Calu3 (cell line): ENCODE results near the gene IGLL1. TPM values are rescaled to one million over a fixed set of nuclear protein-coding genes. Genes with fewer than 3 reads are reported as not detected.

Source experiments
- BruUV-seq: library from RNA; stranded (reverse); fragments of 400-500 nt; replicated peaks from 2 replicates; lab custom pipeline; 2021; lab: Mats Ljungman, UMichigan
- CTCF ChIA-PET: fragments of 300-600 bp; sonication (Branson Sonifier 250); formaldehyde crosslinking; loops from one replicate; lab custom pipeline; 2022; ENCODE audit warnings: antibody characterized with exemption; lab: Charles Lee
- DNase-seq: peaks from one replicate; pipeline ENCODE4 v3.0.0; 2022
- H3K27ac Mint-ChIP-seq: one replicate; pipeline ENCODE4 v1.8.0; 2022; ENCODE audit warnings: mixed read lengths; ENCODE audit not compliant: unreplicated experiment
- H3K27me3 Mint-ChIP-seq: one replicate; pipeline ENCODE4 v1.8.0; 2022; ENCODE audit warnings: mixed read lengths; ENCODE audit not compliant: unreplicated experiment
- H3K36me3 Mint-ChIP-seq: one replicate; pipeline ENCODE4 v1.8.0; 2022; ENCODE audit warnings: mild to moderate bottlenecking, moderate library complexity, mixed read lengths; ENCODE audit not compliant: insufficient read depth, unreplicated experiment
- H3K4me1 Mint-ChIP-seq: one replicate; pipeline ENCODE4 v1.8.0; 2022; ENCODE audit warnings: mild to moderate bottlenecking, low read depth, mixed read lengths; ENCODE audit not compliant: unreplicated experiment
- H3K4me3 Mint-ChIP-seq: one replicate; pipeline ENCODE4 v1.8.0; 2022; ENCODE audit warnings: mild to moderate bottlenecking, low read depth, moderate library complexity, mixed read lengths; ENCODE audit not compliant: unreplicated experiment
- H3K9me3 Mint-ChIP-seq: one replicate; pipeline ENCODE4 v1.8.0; 2022; ENCODE audit warnings: low read depth, mixed read lengths; ENCODE audit not compliant: unreplicated experiment
- intact Hi-C: fragments of 100-400 bp; cut with micrococcal nuclease; formaldehyde crosslinking; loops from one replicate; pipeline ENCODE4 v1.10.0; 2022; ENCODE audit not compliant: unreplicated experiment
- total RNA-seq: library from RNA; stranded (reverse); gene quantifications from 2 replicates; pipeline ENCODE4 v1.2.3, GENCODE V29; 2022
- TF ChIP-seq, protein P1 (sequence below): fragments of 200-600 bp; IDR thresholded peaks from one replicate; pipeline ENCODE4 v1.8.0; 2022; ENCODE audit warnings: antibody characterized with exemption; ENCODE audit not compliant: unreplicated experiment

IGLL1 gene
- total RNA-seq, 1 experiment from 2014 or later, result not detected

GRCh38 chr22:23557036-23557435 is 23.1 kb downstream of the IGLL1 start:
- CTCF ChIA-PET, result interaction anchor here (0.6 kb wide), 1 partner anchor 214 kb away, joined by 4 read pairs; no protein-coding TSS in a partner anchor
- intact Hi-C loops, result no loop called here

DNA sequence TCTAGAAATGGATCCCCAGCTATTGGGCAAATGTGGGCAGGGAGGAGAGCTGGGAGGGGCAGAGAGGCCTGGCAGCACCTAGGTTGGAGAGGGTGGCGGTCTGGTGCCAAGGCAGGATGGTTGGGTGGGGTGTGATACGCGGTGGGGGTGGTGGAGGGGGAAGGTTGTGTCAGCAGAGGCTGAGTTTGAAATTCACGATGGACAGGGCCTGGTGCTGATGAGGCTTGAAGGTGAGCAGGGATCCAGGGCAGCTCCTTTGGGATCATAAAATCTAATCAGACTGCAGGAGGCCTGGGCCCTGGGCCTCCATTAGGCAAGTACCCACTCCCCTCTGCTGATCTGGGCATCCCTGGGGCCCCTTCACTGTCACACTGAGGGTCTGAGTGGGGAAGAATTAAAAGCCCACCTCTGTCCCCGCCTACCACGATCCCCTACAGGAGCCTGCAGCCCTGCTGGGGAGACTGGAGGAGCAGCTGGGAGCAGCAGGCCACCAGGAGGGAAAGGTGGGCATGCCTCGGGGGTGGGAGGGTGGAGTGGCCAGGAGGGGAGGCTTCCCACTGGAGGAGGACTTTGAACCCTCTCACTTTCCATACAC is 24.0 kb downstream of the IGLL1 start:
- H3K4me1 Mint-ChIP-seq, result no peaks in the 10 kb centered on the region
- TF ChIP-seq, protein P1, sequence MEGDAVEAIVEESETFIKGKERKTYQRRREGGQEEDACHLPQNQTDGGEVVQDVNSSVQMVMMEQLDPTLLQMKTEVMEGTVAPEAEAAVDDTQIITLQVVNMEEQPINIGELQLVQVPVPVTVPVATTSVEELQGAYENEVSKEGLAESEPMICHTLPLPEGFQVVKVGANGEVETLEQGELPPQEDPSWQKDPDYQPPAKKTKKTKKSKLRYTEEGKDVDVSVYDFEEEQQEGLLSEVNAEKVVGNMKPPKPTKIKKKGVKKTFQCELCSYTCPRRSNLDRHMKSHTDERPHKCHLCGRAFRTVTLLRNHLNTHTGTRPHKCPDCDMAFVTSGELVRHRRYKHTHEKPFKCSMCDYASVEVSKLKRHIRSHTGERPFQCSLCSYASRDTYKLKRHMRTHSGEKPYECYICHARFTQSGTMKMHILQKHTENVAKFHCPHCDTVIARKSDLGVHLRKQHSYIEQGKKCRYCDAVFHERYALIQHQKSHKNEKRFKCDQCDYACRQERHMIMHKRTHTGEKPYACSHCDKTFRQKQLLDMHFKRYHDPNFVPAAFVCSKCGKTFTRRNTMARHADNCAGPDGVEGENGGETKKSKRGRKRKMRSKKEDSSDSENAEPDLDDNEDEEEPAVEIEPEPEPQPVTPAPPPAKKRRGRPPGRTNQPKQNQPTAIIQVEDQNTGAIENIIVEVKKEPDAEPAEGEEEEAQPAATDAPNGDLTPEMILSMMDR, result no peak
- no peak for DNase-seq
- no peaks in the 10 kb centered on the region for H3K9me3 Mint-ChIP-seq
- CTCF ChIA-PET, result interaction anchor here (0.7 kb wide), 1 partner anchor 601 kb away, joined by 6 read pairs; no protein-coding TSS in a partner anchor
- no peak overlapping the region for H3K27ac Mint-ChIP-seq
- H3K4me3 Mint-ChIP-seq, result no peak overlapping the region
- no peaks in the 10 kb centered on the region for H3K36me3 Mint-ChIP-seq
- intact Hi-C loops, result no loop called here
- BruUV-seq, result no TSS peak
- H3K27me3 Mint-ChIP-seq, result peaks cover 38% of the 10 kb centered on the region

More at GRCh38 chr22:23557036-23557435, 23.1 kb downstream of the IGLL1 start:
- BruUV-seq, result no TSS peak
- Mint-ChIP-seq H3K4me3 (no peak overlapping the region), H3K4me1 (no peaks in the 10 kb centered on the region), H3K27ac (no peak overlapping the region), H3K36me3 (no peaks in the 10 kb centered on the region), H3K27me3 (peaks cover 47% of the 10 kb centered on the region), H3K9me3 (no peaks in the 10 kb centered on the region)
- TF ChIP-seq, protein P1, result no peak
- no peak for DNase-seq

- H3K9me3 Mint-ChIP-seq, result no peaks in the 10 kb centered on the region
- H3K27ac Mint-ChIP-seq, result no peak overlapping the region
- peaks cover 37% of the 10 kb centered on the region for H3K27me3 Mint-ChIP-seq
- no peak for DNase-seq
- H3K4me1 Mint-ChIP-seq, result no peaks in the 10 kb centered on the region
- CTCF ChIA-PET, result no interaction called here
- no peaks in the 10 kb centered on the region for H3K36me3 Mint-ChIP-seq
- BruUV-seq, result no TSS peak
- TF ChIP-seq, protein P1, result no peak
- intact Hi-C loops, result no loop called here
- H3K4me3 Mint-ChIP-seq, result no peak overlapping the region
Measured at GRCh38 chr22:23555118-23555517, 25.0 kb downstream of the IGLL1 start.

GRCh38 chr22:23553924-23554870 is 25.9 kb downstream of the IGLL1 start:
- Mint-ChIP-seq H3K4me3 (no peak overlapping the region), H3K27ac (no peak overlapping the region), H3K9me3 (no peaks in the 10 kb centered on the region), H3K27me3 (peaks cover 37% of the 10 kb centered on the region), H3K4me1 (no peaks in the 10 kb centered on the region), H3K36me3 (no peaks in the 10 kb centered on the region)
- intact Hi-C loops, result no loop called here
- TF ChIP-seq, protein P1, result no peak
- CTCF ChIA-PET, result interaction anchor here (1.1 kb wide), 1 partner anchor 36 kb away, joined by 3 read pairs; no protein-coding TSS in a partner anchor
- no TSS peak for BruUV-seq
- DNase-seq, result no peak
